Uterus (tissue), 2 donors: ENCODE measurements around the gene DHRS1.

Source experiments
- CTCF ChIP-seq, 4 experiments: fragments of 200-600 bp in 2 of 4; fragments of 450-650 bp in 2 of 4; sonication (generic) in 2 of 4; IDR thresholded peaks; one replicate each; pipeline ENCODE4 v1.5.1; 2016 to 2019; ENCODE audit warnings: antibody characterized with exemption in 4 of 4, mild to moderate bottlenecking in 2 of 4, moderate library complexity in 1 of 4
- POLR2A ChIP-seq, 2 donors: fragments of 450-650 bp; IDR thresholded peaks; one replicate each; pipeline ENCODE4 v1.6.1; 2016; ENCODE audit warnings: antibody characterized with exemption in 2 of 2, mild to moderate bottlenecking in 1 of 2, moderate library complexity in 1 of 2

DNA sequence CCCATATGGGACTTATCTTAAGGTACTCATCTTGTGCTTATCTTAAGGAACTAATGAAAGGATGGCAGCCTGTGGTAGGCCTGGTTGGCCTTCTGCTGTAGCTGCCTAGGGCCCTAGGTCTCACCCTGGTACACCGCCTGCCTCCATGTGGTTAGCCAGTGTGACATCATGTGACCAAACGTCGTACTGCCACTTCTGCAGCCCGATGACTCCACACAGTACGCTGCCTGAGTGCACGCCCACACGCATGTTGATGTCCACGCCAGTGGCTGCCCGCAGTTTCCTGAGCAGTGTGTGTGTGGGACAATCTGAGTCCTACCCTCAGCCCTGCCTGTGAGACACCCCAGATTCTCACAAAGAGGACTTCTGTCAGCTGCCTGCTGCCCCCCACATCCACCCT is 30.2 kb upstream of the DHRS1 start:
- TF ChIP-seq CTCF (IDR thresholded peaks at IDR 0.05) (no peak), POLR2A (IDR thresholded peaks at IDR 0.05) (no peak)
